H1 (cell line): Measurements from ENCODE around the gene SLC23A3.

Source experiments
- ASH2L ChIP-seq: fragments of 200-600, 300-600 bp; sonication (generic); IDR thresholded peaks from one replicate; pipeline ENCODE4 v1.7.1; 2017; ENCODE audit warnings: low read length
- CBX5 ChIP-seq: fragments of 300-800, 300-1000 bp; sonication (generic); IDR thresholded peaks from 2 replicates; pipeline ENCODE4 v1.7.1; 2016; ENCODE audit warnings: antibody characterized with exemption, low read length, low read depth
- CEBPB ChIP-seq: IDR thresholded peaks from 2 replicates; pipeline ENCODE4 v1.6.1; 2012; ENCODE audit warnings: low read depth, low read length
- CTCF ChIP-seq, 3 experiments: IDR thresholded peaks; 1 replicate in 2 of 3; 2 replicates in 1 of 3; pipeline versions ENCODE4 v1.5.1 to v1.6.1; 2011; ENCODE audit warnings: low read length in 3 of 3, mild to moderate bottlenecking in 3 of 3, inconsistent platforms in 2 of 3, low read depth in 1 of 3, moderate library complexity in 1 of 3; ENCODE audit not compliant: insufficient read depth in 1 of 3; ENCODE audit errors: control extremely low read depth in 1 of 3
- EZH2 ChIP-seq: fragments of 200-600 bp; sonication (generic); IDR thresholded peaks from 2 replicates; pipeline ENCODE4 v1.7.1; 2012; ENCODE audit warnings: low read depth, mild to moderate bottlenecking, moderate library complexity, low read length, inconsistent platforms; ENCODE audit not compliant: severe bottlenecking
- HDAC2 ChIP-seq, 2 experiments: fragments of 300-600 bp in 1 of 2; sonication (generic) in 1 of 2; IDR thresholded peaks; 2 replicates each; pipeline ENCODE4 v1.6.1; 2011 to 2012; ENCODE audit warnings: low read depth in 2 of 2, low read length in 2 of 2, mild to moderate bottlenecking in 2 of 2, moderate library complexity in 2 of 2, borderline replicate concordance in 1 of 2, inconsistent platforms in 1 of 2
- MAFK ChIP-seq: IDR thresholded peaks from 2 replicates; pipeline ENCODE4 v1.6.1; 2012; ENCODE audit warnings: low read depth, mild to moderate bottlenecking, improper control_type of control experiment, low read length
- NANOG ChIP-seq: IDR thresholded peaks from 2 replicates; pipeline ENCODE4 v1.6.1; 2011; ENCODE audit warnings: low read length, low read depth, mild to moderate bottlenecking, inconsistent platforms; ENCODE audit not compliant: insufficient read depth, poor library complexity, severe bottlenecking
- POLR2A ChIP-seq, 2 experiments: IDR thresholded peaks; 1 replicate in 1 of 2; 2 replicates in 1 of 2; pipeline ENCODE4 v1.6.1; 2011; ENCODE audit warnings: low read depth in 2 of 2, low read length in 2 of 2, mild to moderate bottlenecking in 2 of 2; ENCODE audit errors: control extremely low read depth in 1 of 2
- POLR2AphosphoS5 ChIP-seq: IDR thresholded peaks from 2 replicates; pipeline ENCODE4 v1.6.1; 2011; ENCODE audit warnings: low read depth, low read length
- SIX5 ChIP-seq: IDR thresholded peaks from 2 replicates; pipeline ENCODE4 v1.6.1; 2011; ENCODE audit warnings: mild to moderate bottlenecking, low read depth, low read length
- TAF1 ChIP-seq: IDR thresholded peaks from 2 replicates; pipeline ENCODE4 v1.6.1; 2011; ENCODE audit warnings: mild to moderate bottlenecking, low read depth, low read length
- YY1 ChIP-seq: IDR thresholded peaks from 2 replicates; pipeline ENCODE4 v1.6.1; 2011; ENCODE audit warnings: low read depth, mild to moderate bottlenecking, low read length

DNA sequence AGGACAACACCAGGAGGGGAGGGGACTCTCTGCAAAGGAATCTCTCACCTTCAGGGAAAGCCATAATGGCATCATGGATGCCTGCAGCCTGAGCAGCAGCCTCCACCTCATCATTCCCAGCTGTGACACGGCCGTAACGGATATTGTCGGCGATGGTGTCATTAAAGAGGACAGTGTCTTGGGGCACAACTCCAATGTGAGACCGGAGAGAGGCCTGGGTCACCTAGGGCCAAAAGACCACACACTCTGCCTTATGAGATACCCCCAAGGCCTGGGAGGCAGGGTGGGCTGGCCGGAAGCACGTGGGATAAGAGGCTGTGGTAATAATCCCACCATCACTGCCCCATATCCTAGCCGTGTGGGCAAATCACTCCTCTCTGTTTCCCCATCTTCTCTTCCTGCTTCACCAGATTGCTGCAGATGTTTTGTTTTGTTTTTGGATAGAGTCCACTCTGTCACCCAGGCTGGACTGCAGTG lies 41.1 kb upstream of the SLC23A3 start:
- TF ChIP-seq YY1, result no peak
- TF ChIP-seq CTCF (IDR thresholded peaks at IDR 0.05; ENCODE audit: control extremely low read depth in 1 of 3, insufficient read depth in 1 of 3, low read depth in 1 of 3, low read length in 3 of 3), result no peak
- TF ChIP-seq CBX5, result no peak
- no peak for TF ChIP-seq HDAC2 (IDR thresholded peaks at IDR 0.05; ENCODE audit: borderline replicate concordance in 1 of 2, low read depth in 2 of 2, low read length in 2 of 2)
- no peak for TF ChIP-seq MAFK
- TF ChIP-seq EZH2, result no peak
- no peak for TF ChIP-seq ASH2L
- no peak for TF ChIP-seq TAF1
- no peak for TF ChIP-seq SIX5
- TF ChIP-seq POLR2AphosphoS5, result no peak
- TF ChIP-seq CEBPB, result no peak
- TF ChIP-seq NANOG, result no peak
- TF ChIP-seq POLR2A (IDR thresholded peaks at IDR 0.05; ENCODE audit: control extremely low read depth in 1 of 2, low read depth in 2 of 2, low read length in 2 of 2), result no peak
